Left renal cortex interstitium (tissue), 4 donors: ENCODE measurements around the gene DUS4L. TPM values are rescaled to one million over a fixed set of nuclear protein-coding genes. Genes with fewer than 3 reads are reported as not detected.

ENCODE experiments used
- DNase-seq, 4 donors: peaks; one replicate each; pipeline ENCODE4 v3.0.0-alpha.2; 2013; ENCODE audit warnings: low read depth in 4 of 4, low spot score in 2 of 4, missing footprints in 1 of 4
- polyA plus RNA-seq, 4 donors: library from polyadenylated mRNA; unstranded; fragments of 120-200 nt; gene quantifications; one replicate each; pipeline ENCODE4 v1.2.1, GENCODE V29; 2013; ENCODE audit not compliant: insufficient read length in 4 of 4

Gene DUS4L
- polyA plus RNA-seq, 4 donors: 14.5 to 24.3 (median 17.0) TPM

DNA sequence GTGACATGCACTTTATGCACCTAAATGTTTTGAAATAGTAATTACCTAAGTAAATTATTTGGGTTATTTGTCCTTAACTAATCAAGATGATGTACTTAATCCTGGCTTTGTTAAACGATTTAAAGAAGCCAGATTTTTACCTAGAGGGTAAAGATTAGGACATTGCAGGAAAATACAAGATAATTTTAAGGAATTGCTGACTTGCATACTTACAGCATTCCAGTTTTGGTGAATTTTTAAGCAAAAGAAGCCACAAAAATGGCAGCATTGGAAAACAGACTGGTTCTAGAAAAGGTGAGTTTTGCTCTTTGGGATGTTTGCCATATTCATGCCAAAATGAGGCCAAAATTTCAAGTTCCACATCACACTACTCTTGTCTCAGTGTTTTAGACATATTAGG lies 49.7 kb downstream of the DUS4L start:
- no peak for DNase-seq

DNA sequence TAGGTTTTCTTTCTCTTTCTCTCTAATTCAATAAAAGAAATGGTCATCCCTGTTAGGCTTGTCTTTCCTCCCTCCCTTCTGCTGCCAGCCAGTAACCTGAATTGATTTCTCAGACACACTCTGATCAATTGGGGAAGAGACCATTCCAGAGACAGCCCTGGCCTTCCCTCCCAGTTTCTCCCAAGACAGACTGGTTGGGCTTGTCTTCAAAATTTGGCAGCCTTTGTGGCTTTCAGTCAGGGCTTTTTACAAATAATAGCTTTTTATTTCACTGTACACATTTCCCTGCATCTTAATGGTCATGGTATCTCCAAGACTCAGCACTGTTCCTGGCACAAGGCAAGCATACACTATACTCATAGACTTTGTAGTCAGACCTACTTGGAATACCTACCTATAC lies 50.2 kb downstream of the DUS4L start:
- no peak for DNase-seq

- no peak for DNase-seq
Measured at GRCh38 chr7:107614425-107614824, 50.7 kb downstream of the DUS4L start.

- no peak for DNase-seq
Measured at GRCh38 chr7:107615910-107616680, 52.3 kb downstream of the DUS4L start.

- no peak for DNase-seq
Measured at GRCh38 chr7:107622429-107622828, 58.7 kb downstream of the DUS4L start.

DNA sequence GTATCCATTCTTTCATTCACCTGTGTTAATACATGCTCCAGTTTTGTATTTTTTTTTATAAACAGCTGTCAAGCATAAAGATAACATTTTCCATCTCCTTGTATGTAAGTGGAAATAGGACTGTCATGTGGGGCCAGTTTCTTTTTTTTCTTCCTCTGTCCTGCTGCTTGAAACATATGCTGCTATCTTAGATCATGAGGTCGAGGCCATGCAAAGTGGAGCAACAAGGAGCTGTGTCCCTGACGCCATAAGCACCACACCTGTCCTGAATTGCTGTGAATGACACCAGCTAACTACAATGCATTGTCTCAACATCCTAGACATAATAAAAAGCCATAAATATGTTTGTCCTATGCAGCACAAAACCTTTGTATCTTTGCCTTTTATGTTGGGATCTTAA lies 59.1 kb downstream of the DUS4L start:
- DNase-seq: no peak

DNA sequence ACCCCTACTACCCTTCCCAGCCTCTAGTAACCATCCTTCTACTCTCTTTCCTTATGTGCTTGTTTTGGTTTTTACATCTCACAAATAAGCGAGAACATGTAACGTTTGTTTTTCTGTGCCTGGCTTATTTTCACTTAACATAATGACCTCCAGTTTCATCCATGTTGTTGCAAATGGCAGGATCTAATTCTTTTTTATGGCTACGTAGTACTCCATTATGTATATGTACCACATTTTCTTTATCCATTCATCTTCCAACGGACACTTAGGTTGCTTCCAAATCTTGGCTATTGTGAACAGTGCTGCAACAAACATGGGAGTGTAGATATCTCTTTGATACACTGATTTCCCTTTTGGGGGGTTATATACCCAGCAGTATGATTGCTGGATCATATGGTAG lies 63.2 kb downstream of the DUS4L start:
- DNase-seq: no peak

Other genes starting within 250 kb of the DUS4L start
- under 1 TPM; 0.09 to 0.42 (median 0.32) TPM for gene GPR22, start 93.9 kb upstream of the DUS4L start, polyA plus RNA-seq
- gene COG5, start 51 bp upstream of the DUS4L start, polyA plus RNA-seq: 10 to 100 TPM; 28.6 to 39.0 (median 33.1) TPM
- gene BCAP29, start 16.3 kb downstream of the DUS4L start, polyA plus RNA-seq: 10 to 100 TPM; 48.3 to 54.1 (median 51.8) TPM
- gene SLC26A4, start 96.9 kb downstream of the DUS4L start, polyA plus RNA-seq: 1 to 10 TPM; 3.6 to 6.3 (median 4.2) TPM
- gene CBLL1, start 180.2 kb downstream of the DUS4L start, polyA plus RNA-seq: 10 to 100 TPM; 21.9 to 31.2 (median 29.9) TPM
- under 1 TPM; 0.17 to 0.35 (median 0.25) TPM for gene SLC26A3, start 239.3 kb downstream of the DUS4L start, polyA plus RNA-seq